Vagina (tissue), 2 donors: ENCODE measurements around the gene RELL1.

Source experiments
- POLR2AphosphoS5 ChIP-seq, 2 donors: sonication (generic); formaldehyde crosslinking; IDR thresholded peaks; one replicate each; pipeline ENCODE4 v1.9.0; 2017; ENCODE audit warnings: antibody characterized with exemption in 2 of 2, mild to moderate bottlenecking in 2 of 2, low read depth in 1 of 2; ENCODE audit not compliant: insufficient read depth in 1 of 2
- TF ChIP-seq, protein P1 (sequence below), 3 experiments: fragments of 450-650 bp in 2 of 3; fragments of 200-600 bp in 1 of 3; sonication (generic) in 1 of 3; IDR thresholded peaks; one replicate each; pipeline ENCODE4 v1.5.1; 2017 to 2019; ENCODE audit warnings: antibody characterized with exemption in 3 of 3, mild to moderate bottlenecking in 2 of 3, moderate library complexity in 2 of 3

DNA sequence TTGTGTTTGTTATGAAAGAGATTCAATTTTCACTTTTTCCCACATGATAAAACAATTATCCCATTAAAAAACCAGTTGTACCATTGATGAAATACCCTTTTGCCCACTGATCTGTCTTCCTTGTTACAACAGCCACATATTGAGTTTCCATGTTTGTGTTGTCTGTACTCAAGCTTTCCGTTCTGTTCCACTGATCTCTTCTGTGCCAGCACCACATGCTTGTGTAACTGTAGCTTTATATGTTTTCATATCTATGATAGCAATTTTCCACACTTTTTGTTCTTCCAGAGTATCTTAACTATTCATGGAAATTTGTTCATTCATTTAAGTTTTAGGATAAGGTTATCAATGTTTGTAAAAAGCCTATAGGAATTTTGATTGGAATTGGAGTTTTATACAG, 24.3 kb upstream of the RELL1 start:
- TF ChIP-seq, protein P1, sequence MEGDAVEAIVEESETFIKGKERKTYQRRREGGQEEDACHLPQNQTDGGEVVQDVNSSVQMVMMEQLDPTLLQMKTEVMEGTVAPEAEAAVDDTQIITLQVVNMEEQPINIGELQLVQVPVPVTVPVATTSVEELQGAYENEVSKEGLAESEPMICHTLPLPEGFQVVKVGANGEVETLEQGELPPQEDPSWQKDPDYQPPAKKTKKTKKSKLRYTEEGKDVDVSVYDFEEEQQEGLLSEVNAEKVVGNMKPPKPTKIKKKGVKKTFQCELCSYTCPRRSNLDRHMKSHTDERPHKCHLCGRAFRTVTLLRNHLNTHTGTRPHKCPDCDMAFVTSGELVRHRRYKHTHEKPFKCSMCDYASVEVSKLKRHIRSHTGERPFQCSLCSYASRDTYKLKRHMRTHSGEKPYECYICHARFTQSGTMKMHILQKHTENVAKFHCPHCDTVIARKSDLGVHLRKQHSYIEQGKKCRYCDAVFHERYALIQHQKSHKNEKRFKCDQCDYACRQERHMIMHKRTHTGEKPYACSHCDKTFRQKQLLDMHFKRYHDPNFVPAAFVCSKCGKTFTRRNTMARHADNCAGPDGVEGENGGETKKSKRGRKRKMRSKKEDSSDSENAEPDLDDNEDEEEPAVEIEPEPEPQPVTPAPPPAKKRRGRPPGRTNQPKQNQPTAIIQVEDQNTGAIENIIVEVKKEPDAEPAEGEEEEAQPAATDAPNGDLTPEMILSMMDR (IDR thresholded peaks at IDR 0.05), result no peak
- TF ChIP-seq POLR2AphosphoS5 (IDR thresholded peaks at IDR 0.05; ENCODE audit: insufficient read depth in 1 of 2, low read depth in 1 of 2), result no peak
